Upper lobe of left lung (tissue), 6 donors: ENCODE measurements around the gene B3GNT3. TPM values are rescaled to one million over a fixed set of nuclear protein-coding genes. Genes with fewer than 3 reads are reported as not detected.

ENCODE experiments used
- ATAC-seq, 2 donors: fragments of 200-7000 bp; cut with Tn5 transposase; one replicate each; pipeline ENCODE4 v1.9.1; 2022; ENCODE audit warnings: mild to moderate bottlenecking in 2 of 2, moderate library complexity in 2 of 2; ENCODE audit not compliant: low FRiP score in 2 of 2
- DNase-seq, 2 donors: peaks; one replicate each; pipeline ENCODE4 v3.0.0-alpha.2; 2019 to 2020
- H3K27ac ChIP-seq, 4 donors: fragments of 200-600 bp; sonication (generic); one replicate each; pipeline ENCODE4 v1.5.1; 2016 to 2019
- H3K27me3 ChIP-seq, 4 donors: fragments of 200-600 bp; sonication (generic); one replicate each; pipeline ENCODE4 v1.5.1; 2017 to 2019
- H3K36me3 ChIP-seq, 4 donors: fragments of 200-600 bp; sonication (generic); one replicate each; pipeline ENCODE4 v1.5.1; 2016 to 2019
- H3K4me1 ChIP-seq, 4 donors: fragments of 200-600 bp; sonication (generic); one replicate each; pipeline ENCODE4 v1.5.1; 2018 to 2019
- H3K4me3 ChIP-seq, 4 donors: fragments of 200-600 bp; sonication (generic); one replicate each; pipeline ENCODE4 v1.5.1; 2017 to 2019; ENCODE audit warnings: mild to moderate bottlenecking in 2 of 4, moderate library complexity in 1 of 4
- H3K9me3 ChIP-seq, 4 donors: fragments of 200-600 bp; sonication (generic); one replicate each; pipeline ENCODE4 v1.5.1; 2018 to 2019
- CTCF ChIP-seq, 6 experiments: fragments of 450-650 bp in 4 of 6; fragments of 200-600 bp in 2 of 6; sonication (generic) in 2 of 6; IDR thresholded peaks; one replicate each; pipeline ENCODE4 v1.5.1; 2016 to 2019; ENCODE audit warnings: antibody characterized with exemption in 6 of 6
- EP300 ChIP-seq, 4 donors: sonication (generic); formaldehyde crosslinking; IDR thresholded peaks; one replicate each; pipeline ENCODE4 v1.5.1; 2017; ENCODE audit warnings: antibody characterized with exemption in 4 of 4, control low read depth in 2 of 4
- POLR2A ChIP-seq, 4 donors: fragments of 450-650 bp; IDR thresholded peaks; one replicate each; pipeline ENCODE4 v1.5.1; 2016 to 2017; ENCODE audit warnings: antibody characterized with exemption in 4 of 4, mild to moderate bottlenecking in 2 of 4
- POLR2AphosphoS5 ChIP-seq, 2 donors: sonication (generic); formaldehyde crosslinking; IDR thresholded peaks; one replicate each; pipeline ENCODE4 v1.5.1; 2017; ENCODE audit warnings: antibody characterized with exemption in 2 of 2
- WGBS, 2 donors: methylation state at CpG; one replicate each; pipeline ENCODE4 v1.1.5; 2017 to 2018; 5-methylcytosine and 5-hydroxymethylcytosine counted together
- total RNA-seq, 6 donors: library from RNA; depleted of rRNA in 4 of 6; stranded (reverse); fragments of >200 nt in 4 of 6; gene quantifications; one replicate each; pipeline versions ENCODE4 v1.1.0 to v1.2.1, GENCODE V29; 2016 to 2021
- donor health status: DM: no; HTN: no; CAD: no; lungs with moderate emphysema.
- donor health status: DM: no; HTN: yes; CAD: no; lungs with severe emphysema.

Gene B3GNT3
- total RNA-seq, 6 donors from 2014 or later, result 1.0 to 8.8 (median 2.5) TPM; not detected in 1

GRCh38 chr19:17848595-17849292 lies 53.8 kb downstream of the B3GNT3 start:
- TF ChIP-seq CTCF (IDR thresholded peaks at IDR 0.05) (no peak), POLR2AphosphoS5 (IDR thresholded peaks at IDR 0.05) (no peak), EP300 (IDR thresholded peaks at IDR 0.05) (no peak), POLR2A (IDR thresholded peaks at IDR 0.05) (no peak)
- 81 to 82% methylated on average over 14 of the region's 14 CpGs for WGBS, 2 donors
- no peak for ATAC-seq

GRCh38 chr19:17854061-17854460 lies 59.1 kb downstream of the B3GNT3 start:
- no peaks in the 10 kb centered on the region for H3K36me3 ChIP-seq
- no peak overlapping the region for H3K27ac ChIP-seq
- H3K4me3 ChIP-seq, result no peak overlapping the region
- H3K4me1 ChIP-seq, result peaks cover 1 to 15% (median 12%) of the 10 kb centered on the region in 4 donors
- no peaks in the 10 kb centered on the region for H3K9me3 ChIP-seq
- DNase-seq, result no peak
- TF ChIP-seq EP300 (IDR thresholded peaks at IDR 0.05) (no peak), CTCF (IDR thresholded peaks at IDR 0.05) (no peak), POLR2A (IDR thresholded peaks at IDR 0.05) (no peak), POLR2AphosphoS5 (IDR thresholded peaks at IDR 0.05) (no peak)
- WGBS, 2 donors, result 80 to 84% methylated on average over 6 of the region's 6 CpGs
- ATAC-seq, result no peak
- no peaks in the 10 kb centered on the region for H3K27me3 ChIP-seq

More at GRCh38 chr19:17848595-17849292, 53.8 kb downstream of the B3GNT3 start:
- no peaks in the 10 kb centered on the region for H3K36me3 ChIP-seq
- H3K27ac ChIP-seq, result peak overlapping the region; percentile 87 to 95 (median 94)
- H3K9me3 ChIP-seq, result no peaks in the 10 kb centered on the region
- no peak overlapping the region for H3K4me3 ChIP-seq
- no peaks in the 10 kb centered on the region for H3K27me3 ChIP-seq
- H3K4me1 ChIP-seq, result peaks cover 22 to 32% (median 25%) of the 10 kb centered on the region in 4 donors
- no peak for DNase-seq

- TF ChIP-seq CTCF (IDR thresholded peaks at IDR 0.05) (peak; percentile 94 to 98 (median 96)), POLR2AphosphoS5 (IDR thresholded peaks at IDR 0.05) (no peak)
- Histone ChIP-seq H3K4me1 (peaks cover 5 to 20% (median 14%) of the 10 kb centered on the region in 4 donors), H3K36me3 (no peaks in the 10 kb centered on the region), H3K9me3 (no peaks in the 10 kb centered on the region), H3K4me3 (no peak overlapping the region), H3K27me3 (no peaks in the 10 kb centered on the region), H3K27ac (no peak overlapping the region)
- ATAC-seq, result peak; percentile 64 to 82
- peak; percentile 89 to 95 for DNase-seq
- 15 to 36% methylated on average over 14 to 29 of the region's 29 CpGs for WGBS, 2 donors
Measured at GRCh38 chr19:17855280-17856152, 60.6 kb downstream of the B3GNT3 start.

GRCh38 chr19:17859533-17860330 lies 64.8 kb downstream of the B3GNT3 start, which contains the start of gene RPL18A:
Gene RPL18A (plus strand): TSS chr19:17859910. CDS start chr19:17859957, 47 bp downstream.
- Histone ChIP-seq H3K4me3 (peak within 1 kb of the TSS; percentile 87 to 100 (median 94)), H3K4me1 (peaks cover 16 to 39% (median 29%) of the 10 kb centered on the region in 4 donors), H3K36me3 (peaks cover 20 to 36% (median 34%) of the 10 kb centered on the region in 4 donors), H3K9me3 (no peaks in the 10 kb centered on the region), H3K27me3 (no peaks in the 10 kb centered on the region), H3K27ac (peak within 1 kb of the TSS; percentile 84 to 92 (median 88))
- TF ChIP-seq CTCF (IDR thresholded peaks at IDR 0.05), result peak; percentile 70 to 96 (median 89)
- peak; percentile 78 to 98 (median 92) for TF ChIP-seq POLR2A (IDR thresholded peaks at IDR 0.05)
- TF ChIP-seq POLR2AphosphoS5 (IDR thresholded peaks at IDR 0.05), result peak; percentile 96 to 98
- no peak for TF ChIP-seq EP300 (IDR thresholded peaks at IDR 0.05)
- DNase-seq (peak; percentile 99 to 100), ATAC-seq (peak; percentile 97 to 98)
- WGBS, 2 donors, result 0 to 1% methylated on average over 23 to 55 of the region's 80 CpGs
